ENCODE data around the gene AKAP13.

GRCh38 chr15:85443593-85444087 lies 63.2 kb downstream of the AKAP13 start:
- TF ChIP-seq JUND (IDR thresholded peaks at IDR 0.05) (no peak), SIN3A (IDR thresholded peaks at IDR 0.05; ENCODE audit: borderline replicate concordance, low read depth, low read length) (no peak), EP300 (IDR thresholded peaks at IDR 0.05; ENCODE audit: borderline replicate concordance in 1 of 2, low read depth in 1 of 2, low read length in 1 of 2) (no peak)
- TF ChIP-seq, protein P1, sequence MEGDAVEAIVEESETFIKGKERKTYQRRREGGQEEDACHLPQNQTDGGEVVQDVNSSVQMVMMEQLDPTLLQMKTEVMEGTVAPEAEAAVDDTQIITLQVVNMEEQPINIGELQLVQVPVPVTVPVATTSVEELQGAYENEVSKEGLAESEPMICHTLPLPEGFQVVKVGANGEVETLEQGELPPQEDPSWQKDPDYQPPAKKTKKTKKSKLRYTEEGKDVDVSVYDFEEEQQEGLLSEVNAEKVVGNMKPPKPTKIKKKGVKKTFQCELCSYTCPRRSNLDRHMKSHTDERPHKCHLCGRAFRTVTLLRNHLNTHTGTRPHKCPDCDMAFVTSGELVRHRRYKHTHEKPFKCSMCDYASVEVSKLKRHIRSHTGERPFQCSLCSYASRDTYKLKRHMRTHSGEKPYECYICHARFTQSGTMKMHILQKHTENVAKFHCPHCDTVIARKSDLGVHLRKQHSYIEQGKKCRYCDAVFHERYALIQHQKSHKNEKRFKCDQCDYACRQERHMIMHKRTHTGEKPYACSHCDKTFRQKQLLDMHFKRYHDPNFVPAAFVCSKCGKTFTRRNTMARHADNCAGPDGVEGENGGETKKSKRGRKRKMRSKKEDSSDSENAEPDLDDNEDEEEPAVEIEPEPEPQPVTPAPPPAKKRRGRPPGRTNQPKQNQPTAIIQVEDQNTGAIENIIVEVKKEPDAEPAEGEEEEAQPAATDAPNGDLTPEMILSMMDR (IDR thresholded peaks at IDR 0.05): no peak

Measured in SK-N-SH (cell line).